ENCODE measurements around the gene TRIOBP. TPM values are rescaled to one million over a fixed set of nuclear protein-coding genes. Genes with fewer than 3 reads are reported as not detected.

TRIOBP gene
- total and polyA plus RNA-seq, 2 of the 13 experiments (the other 11 are each of a cell fraction or from before 2014, with no cell fraction given): 6.1 to 15.4 TPM

DNA sequence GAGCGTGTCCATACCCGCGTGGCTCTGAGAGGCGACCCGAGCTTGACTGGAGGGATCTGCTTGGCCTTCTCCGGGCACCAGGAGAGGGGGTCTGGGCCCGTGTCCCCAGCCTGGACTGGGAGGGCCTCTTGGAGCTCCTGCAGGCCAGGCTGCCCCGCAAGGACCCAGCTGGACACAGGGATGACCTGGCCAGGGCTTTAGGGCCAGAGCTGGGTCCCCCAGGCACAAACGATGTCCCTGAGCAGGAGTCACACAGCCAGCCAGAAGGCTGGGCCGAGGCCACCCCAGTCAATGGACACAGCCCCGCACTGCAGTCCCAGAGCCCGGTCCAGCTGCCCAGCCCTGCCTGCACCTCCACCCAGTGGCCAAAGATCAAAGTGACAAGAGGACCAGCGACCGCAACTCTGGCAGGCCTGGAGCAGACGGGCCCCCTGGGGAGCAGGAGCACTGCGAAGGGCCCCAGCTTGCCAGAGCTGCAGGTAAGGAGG is 38.2 kb downstream of the TRIOBP start (continued):
- TF ChIP-seq, protein P1, sequence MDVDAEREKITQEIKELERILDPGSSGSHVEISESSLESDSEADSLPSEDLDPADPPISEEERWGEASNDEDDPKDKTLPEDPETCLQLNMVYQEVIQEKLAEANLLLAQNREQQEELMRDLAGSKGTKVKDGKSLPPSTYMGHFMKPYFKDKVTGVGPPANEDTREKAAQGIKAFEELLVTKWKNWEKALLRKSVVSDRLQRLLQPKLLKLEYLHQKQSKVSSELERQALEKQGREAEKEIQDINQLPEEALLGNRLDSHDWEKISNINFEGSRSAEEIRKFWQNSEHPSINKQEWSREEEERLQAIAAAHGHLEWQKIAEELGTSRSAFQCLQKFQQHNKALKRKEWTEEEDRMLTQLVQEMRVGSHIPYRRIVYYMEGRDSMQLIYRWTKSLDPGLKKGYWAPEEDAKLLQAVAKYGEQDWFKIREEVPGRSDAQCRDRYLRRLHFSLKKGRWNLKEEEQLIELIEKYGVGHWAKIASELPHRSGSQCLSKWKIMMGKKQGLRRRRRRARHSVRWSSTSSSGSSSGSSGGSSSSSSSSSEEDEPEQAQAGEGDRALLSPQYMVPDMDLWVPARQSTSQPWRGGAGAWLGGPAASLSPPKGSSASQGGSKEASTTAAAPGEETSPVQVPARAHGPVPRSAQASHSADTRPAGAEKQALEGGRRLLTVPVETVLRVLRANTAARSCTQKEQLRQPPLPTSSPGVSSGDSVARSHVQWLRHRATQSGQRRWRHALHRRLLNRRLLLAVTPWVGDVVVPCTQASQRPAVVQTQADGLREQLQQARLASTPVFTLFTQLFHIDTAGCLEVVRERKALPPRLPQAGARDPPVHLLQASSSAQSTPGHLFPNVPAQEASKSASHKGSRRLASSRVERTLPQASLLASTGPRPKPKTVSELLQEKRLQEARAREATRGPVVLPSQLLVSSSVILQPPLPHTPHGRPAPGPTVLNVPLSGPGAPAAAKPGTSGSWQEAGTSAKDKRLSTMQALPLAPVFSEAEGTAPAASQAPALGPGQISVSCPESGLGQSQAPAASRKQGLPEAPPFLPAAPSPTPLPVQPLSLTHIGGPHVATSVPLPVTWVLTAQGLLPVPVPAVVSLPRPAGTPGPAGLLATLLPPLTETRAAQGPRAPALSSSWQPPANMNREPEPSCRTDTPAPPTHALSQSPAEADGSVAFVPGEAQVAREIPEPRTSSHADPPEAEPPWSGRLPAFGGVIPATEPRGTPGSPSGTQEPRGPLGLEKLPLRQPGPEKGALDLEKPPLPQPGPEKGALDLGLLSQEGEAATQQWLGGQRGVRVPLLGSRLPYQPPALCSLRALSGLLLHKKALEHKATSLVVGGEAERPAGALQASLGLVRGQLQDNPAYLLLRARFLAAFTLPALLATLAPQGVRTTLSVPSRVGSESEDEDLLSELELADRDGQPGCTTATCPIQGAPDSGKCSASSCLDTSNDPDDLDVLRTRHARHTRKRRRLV (CRISPR knock-in tag; IDR thresholded peaks at IDR 0.05): no peak
- no peak for TF ChIP-seq ZNF251 (CRISPR knock-in tag; IDR thresholded peaks at IDR 0.05)
- TF ChIP-seq HNRNPK (IDR thresholded peaks at IDR 0.05; ENCODE audit: low read depth, low read length, poor library complexity, severe bottlenecking): no peak
- TF ChIP-seq, protein P2, sequence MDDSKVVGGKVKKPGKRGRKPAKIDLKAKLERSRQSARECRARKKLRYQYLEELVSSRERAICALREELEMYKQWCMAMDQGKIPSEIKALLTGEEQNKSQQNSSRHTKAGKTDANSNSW (CRISPR knock-in tag; IDR thresholded peaks at IDR 0.05; ENCODE audit: borderline replicate concordance): no peak
- no peak for TF ChIP-seq MTF1 (CRISPR knock-in tag; IDR thresholded peaks at IDR 0.05)
- TF ChIP-seq NFE2L2 (IDR thresholded peaks at IDR 0.05; ENCODE audit: low read length): no peak
- TF ChIP-seq ELF3 (CRISPR knock-in tag; IDR thresholded peaks at IDR 0.05): 0 out of 2 replicates have a peak, but pooled peaks have one; percentile 47
- no peak for TF ChIP-seq EZH2 (conservative IDR thresholded peaks at IDR 0.05; ENCODE audit: low read depth, low read length)
- TF ChIP-seq ZNF788 (CRISPR knock-in tag; IDR thresholded peaks at IDR 0.05; ENCODE audit: borderline replicate concordance): peak; percentile 47; the same call in 1 of the 2 replicates
- no peak for TF ChIP-seq SMAD9 (CRISPR knock-in tag; IDR thresholded peaks at IDR 0.05)
- TF ChIP-seq ZNF20 (CRISPR knock-in tag; IDR thresholded peaks at IDR 0.05): no peak
- TF ChIP-seq, protein P3, sequence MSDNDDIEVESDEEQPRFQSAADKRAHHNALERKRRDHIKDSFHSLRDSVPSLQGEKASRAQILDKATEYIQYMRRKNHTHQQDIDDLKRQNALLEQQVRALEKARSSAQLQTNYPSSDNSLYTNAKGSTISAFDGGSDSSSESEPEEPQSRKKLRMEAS (IDR thresholded peaks at IDR 0.05): peak; percentile 24; the same call in 1 of the 2 replicates
- TF ChIP-seq, protein P4, sequence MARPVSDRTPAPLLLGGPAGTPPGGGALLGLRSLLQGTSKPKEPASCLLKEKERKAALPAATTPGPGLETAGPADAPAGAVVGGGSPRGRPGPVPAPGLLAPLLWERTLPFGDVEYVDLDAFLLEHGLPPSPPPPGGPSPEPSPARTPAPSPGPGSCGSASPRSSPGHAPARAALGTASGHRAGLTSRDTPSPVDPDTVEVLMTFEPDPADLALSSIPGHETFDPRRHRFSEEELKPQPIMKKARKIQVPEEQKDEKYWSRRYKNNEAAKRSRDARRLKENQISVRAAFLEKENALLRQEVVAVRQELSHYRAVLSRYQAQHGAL (CRISPR knock-in tag; IDR thresholded peaks at IDR 0.05; ENCODE audit: not compliant biosample characterization): no peak
- TF ChIP-seq ZNF205 (CRISPR knock-in tag; IDR thresholded peaks at IDR 0.05): 0 out of 2 replicates have a peak, but pooled peaks have one; percentile 25
- peak; percentile 66; the same call in 1 of the 2 replicates for TF ChIP-seq ZNF350 (CRISPR knock-in tag; IDR thresholded peaks at IDR 0.05; ENCODE audit: borderline replicate concordance, low read depth)
- TF ChIP-seq, protein P5, sequence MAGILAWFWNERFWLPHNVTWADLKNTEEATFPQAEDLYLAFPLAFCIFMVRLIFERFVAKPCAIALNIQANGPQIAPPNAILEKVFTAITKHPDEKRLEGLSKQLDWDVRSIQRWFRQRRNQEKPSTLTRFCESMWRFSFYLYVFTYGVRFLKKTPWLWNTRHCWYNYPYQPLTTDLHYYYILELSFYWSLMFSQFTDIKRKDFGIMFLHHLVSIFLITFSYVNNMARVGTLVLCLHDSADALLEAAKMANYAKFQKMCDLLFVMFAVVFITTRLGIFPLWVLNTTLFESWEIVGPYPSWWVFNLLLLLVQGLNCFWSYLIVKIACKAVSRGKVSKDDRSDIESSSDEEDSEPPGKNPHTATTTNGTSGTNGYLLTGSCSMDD (CRISPR knock-in tag; IDR thresholded peaks at IDR 0.05): no peak
- TF ChIP-seq, protein P6, sequence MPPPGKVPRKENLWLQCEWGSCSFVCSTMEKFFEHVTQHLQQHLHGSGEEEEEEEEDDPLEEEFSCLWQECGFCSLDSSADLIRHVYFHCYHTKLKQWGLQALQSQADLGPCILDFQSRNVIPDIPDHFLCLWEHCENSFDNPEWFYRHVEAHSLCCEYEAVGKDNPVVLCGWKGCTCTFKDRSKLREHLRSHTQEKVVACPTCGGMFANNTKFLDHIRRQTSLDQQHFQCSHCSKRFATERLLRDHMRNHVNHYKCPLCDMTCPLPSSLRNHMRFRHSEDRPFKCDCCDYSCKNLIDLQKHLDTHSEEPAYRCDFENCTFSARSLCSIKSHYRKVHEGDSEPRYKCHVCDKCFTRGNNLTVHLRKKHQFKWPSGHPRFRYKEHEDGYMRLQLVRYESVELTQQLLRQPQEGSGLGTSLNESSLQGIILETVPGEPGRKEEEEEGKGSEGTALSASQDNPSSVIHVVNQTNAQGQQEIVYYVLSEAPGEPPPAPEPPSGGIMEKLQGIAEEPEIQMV (CRISPR knock-in tag; IDR thresholded peaks at IDR 0.05; ENCODE audit: low read depth): no peak
- no peak for TF ChIP-seq ZNF83 (CRISPR knock-in tag; IDR thresholded peaks at IDR 0.05; ENCODE audit: borderline replicate concordance)
- peak; percentile 60; the same call in 1 of the 2 replicates for TF ChIP-seq HNRNPL (IDR thresholded peaks at IDR 0.05; ENCODE audit: low read depth, low read length)
- no peak for TF ChIP-seq ARID2 (CRISPR knock-in tag; IDR thresholded peaks at IDR 0.05; ENCODE audit: borderline replicate concordance)
